ENCODE results near the gene NTM.

Gene NTM

DNA sequence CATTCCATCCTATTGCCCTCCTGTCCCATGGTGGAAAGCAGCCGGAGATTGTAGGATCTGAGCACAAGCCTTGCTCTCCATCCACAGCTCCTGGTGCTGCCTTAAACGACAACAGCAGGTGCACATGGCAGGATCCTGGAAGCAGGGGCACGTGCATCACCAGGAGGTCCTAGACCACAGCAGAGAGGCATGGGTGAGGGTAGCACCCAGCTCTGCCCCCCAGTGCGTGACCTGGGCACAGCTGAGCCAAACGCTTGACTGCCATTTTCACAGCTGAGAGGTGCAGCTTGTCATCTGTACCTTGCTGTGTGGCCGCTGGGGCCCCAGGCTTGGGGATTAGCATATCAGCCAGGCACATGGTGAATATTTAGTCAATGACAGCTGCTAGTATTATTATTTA is 92.7 kb downstream of the NTM start:
- TF ChIP-seq, protein P1, sequence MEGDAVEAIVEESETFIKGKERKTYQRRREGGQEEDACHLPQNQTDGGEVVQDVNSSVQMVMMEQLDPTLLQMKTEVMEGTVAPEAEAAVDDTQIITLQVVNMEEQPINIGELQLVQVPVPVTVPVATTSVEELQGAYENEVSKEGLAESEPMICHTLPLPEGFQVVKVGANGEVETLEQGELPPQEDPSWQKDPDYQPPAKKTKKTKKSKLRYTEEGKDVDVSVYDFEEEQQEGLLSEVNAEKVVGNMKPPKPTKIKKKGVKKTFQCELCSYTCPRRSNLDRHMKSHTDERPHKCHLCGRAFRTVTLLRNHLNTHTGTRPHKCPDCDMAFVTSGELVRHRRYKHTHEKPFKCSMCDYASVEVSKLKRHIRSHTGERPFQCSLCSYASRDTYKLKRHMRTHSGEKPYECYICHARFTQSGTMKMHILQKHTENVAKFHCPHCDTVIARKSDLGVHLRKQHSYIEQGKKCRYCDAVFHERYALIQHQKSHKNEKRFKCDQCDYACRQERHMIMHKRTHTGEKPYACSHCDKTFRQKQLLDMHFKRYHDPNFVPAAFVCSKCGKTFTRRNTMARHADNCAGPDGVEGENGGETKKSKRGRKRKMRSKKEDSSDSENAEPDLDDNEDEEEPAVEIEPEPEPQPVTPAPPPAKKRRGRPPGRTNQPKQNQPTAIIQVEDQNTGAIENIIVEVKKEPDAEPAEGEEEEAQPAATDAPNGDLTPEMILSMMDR (IDR thresholded peaks at IDR 0.05; ENCODE audit: insufficient read depth, low read depth, low read length, missing control alignments): no peak
- no peak for DNase-seq (ENCODE audit: low read depth)
- H3K4me3 ChIP-seq (ENCODE audit: low read depth, low read length): no peak overlapping the region

DNA sequence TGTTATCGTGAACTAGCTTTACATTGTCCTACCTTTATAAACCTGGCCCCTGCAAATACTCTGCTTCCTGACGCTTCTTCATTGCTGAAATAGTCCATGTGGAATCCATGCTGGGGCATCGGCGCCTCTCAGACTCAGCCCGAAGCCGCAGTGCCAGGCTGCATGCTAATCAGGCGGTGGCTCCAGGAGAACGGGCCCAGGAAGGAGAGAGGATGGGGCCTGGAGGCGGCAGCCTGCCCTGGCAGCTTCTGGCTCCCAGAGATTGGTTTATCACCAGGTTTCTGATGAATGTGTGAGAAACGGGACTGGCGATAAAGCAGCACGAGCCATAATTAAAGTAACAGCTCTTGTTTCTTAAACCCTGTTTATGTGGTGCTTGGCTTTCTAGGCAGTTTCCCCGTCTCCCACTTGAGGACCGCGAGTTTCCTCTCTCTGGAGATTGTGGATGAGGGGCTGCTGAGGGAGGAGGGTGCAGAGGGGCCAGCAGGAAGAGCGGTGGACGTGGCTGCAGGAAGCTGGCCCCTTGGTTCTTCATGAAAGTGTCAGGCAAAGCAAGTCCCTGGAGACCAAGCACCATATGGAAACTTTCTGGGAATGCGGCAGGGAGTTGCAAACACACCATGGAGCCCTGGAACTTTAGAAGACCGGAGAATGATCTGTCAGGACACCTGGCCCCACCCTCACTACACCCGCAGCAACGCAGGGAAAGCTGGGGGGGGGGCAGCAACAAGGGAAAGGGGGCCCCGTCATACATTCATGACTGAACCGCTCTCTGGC is 93.4 kb downstream of the NTM start:
- TF ChIP-seq, protein P1 (IDR thresholded peaks at IDR 0.05; ENCODE audit: insufficient read depth, low read depth, low read length, missing control alignments): no peak
- H3K4me3 ChIP-seq (ENCODE audit: low read depth, low read length): no peak overlapping the region
- no peak for DNase-seq (ENCODE audit: low read depth)

DNA sequence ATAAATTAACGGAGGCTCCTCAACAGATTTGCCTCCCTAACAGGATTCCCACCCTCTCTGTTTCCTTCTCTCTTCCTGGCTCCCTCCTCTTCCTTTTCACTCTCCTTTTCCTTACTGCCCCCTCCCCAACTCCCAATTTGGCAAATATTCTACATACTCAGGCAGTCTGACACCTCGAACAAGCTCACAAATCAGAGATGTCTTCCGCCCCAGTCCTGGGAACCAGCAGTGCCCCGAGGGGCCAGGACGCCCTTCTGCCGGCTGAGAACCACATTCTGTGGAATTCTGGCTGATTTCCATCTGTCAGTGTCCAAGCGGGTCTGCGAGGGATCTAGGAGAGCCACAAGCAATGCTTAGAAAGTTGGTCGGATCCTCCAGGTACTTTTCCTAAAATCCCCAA is 94.0 kb downstream of the NTM start:
- no peak overlapping the region for H3K4me3 ChIP-seq (ENCODE audit: low read depth, low read length)
- no peak for DNase-seq (ENCODE audit: low read depth)
- TF ChIP-seq, protein P1 (IDR thresholded peaks at IDR 0.05; ENCODE audit: insufficient read depth, low read depth, low read length, missing control alignments): no peak

- TF ChIP-seq, protein P1 (IDR thresholded peaks at IDR 0.05; ENCODE audit: insufficient read depth, low read depth, low read length, missing control alignments): no peak
- no peak overlapping the region for H3K4me3 ChIP-seq (ENCODE audit: low read depth, low read length)
- no peak for DNase-seq (ENCODE audit: low read depth)
Observed at GRCh38 chr11:131465039-131465438, 94.6 kb downstream of the NTM start.

DNA sequence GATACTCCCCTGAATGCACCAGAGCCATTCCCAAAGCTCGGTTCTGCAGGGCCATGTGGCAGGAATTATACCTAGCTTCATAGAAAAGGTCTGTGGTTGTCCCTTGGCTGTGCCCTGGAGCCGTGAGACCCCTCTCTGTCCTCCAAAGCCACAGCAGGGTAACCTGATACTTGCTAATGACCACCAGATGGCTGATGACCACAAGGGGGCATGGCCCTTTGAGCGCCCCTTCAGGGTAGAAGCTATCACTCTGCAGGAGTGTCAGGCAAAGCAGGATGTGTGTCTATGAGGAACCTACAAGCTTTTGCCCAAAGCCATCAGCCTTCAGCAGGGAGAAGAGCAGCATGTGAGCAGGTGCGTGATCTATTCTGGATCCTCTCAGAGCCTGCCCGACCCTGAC is 95.3 kb downstream of the NTM start:
- TF ChIP-seq, protein P1 (IDR thresholded peaks at IDR 0.05; ENCODE audit: insufficient read depth, low read depth, low read length, missing control alignments): no peak
- DNase-seq (ENCODE audit: low read depth): no peak
- H3K4me3 ChIP-seq (ENCODE audit: low read depth, low read length): no peak overlapping the region

- DNase-seq (ENCODE audit: low read depth): no peak
- TF ChIP-seq, protein P1 (IDR thresholded peaks at IDR 0.05; ENCODE audit: insufficient read depth, low read depth, low read length, missing control alignments): no peak
- H3K4me3 ChIP-seq (ENCODE audit: low read depth, low read length): no peak overlapping the region
Observed at GRCh38 chr11:131467645-131468394, 97.4 kb downstream of the NTM start.

Measured in GM12865 (cell line).